Caco-2 (cell line): ENCODE results near the gene AGBL3. TPM values are rescaled to one million over a fixed set of nuclear protein-coding genes. Genes with fewer than 3 reads are reported as not detected.

Source experiments
- BruUV-seq: library from RNA; stranded (reverse); fragments of 400-500 nt; replicated peaks from 2 replicates; lab custom pipeline; 2021; lab: Mats Ljungman, UMichigan
- CTCF ChIA-PET: fragments of 300-600 bp; sonication (Branson Sonifier 250); formaldehyde crosslinking; loops from one replicate; lab custom pipeline; 2022; ENCODE audit warnings: antibody characterized with exemption; lab: Charles Lee
- POLR2A ChIA-PET: fragments of 300-600 bp; sonication (Branson Sonifier 250); formaldehyde crosslinking; loops from one replicate; lab custom pipeline; 2022; ENCODE audit warnings: antibody characterized with exemption; lab: Charles Lee
- DNase-seq, 2 experiments: peaks; one replicate each; pipeline versions ENCODE4 v3.0.0 to v3.0.0-alpha.2; 2020 to 2022
- H3K27me3 ChIP-seq: replicated peaks from 2 replicates; pipeline ENCODE4 v1.6.0; 2011; ENCODE audit warnings: low read length; ENCODE audit not compliant: control insufficient read depth, insufficient read depth
- H3K36me3 ChIP-seq: 2 replicates; pipeline ENCODE4 v1.5.1; 2011; ENCODE audit warnings: low read length; ENCODE audit not compliant: control insufficient read depth, insufficient read depth
- H3K4me1 ChIP-seq: fragments of 250-450 bp; sonication (Bioruptor Pico); 2 replicates; pipeline ENCODE4 v1.5.1; 2020; ENCODE audit warnings: mild to moderate bottlenecking
- H3K4me3 ChIP-seq: 2 replicates; pipeline ENCODE4 v1.5.1; 2011; ENCODE audit warnings: low read depth, mild to moderate bottlenecking, control low read depth, low read length
- H3K9me3 ChIP-seq: fragments of 250-450 bp; sonication (Bioruptor Pico); 2 replicates; pipeline ENCODE4 v1.5.1; 2020; ENCODE audit warnings: mild to moderate bottlenecking, moderate library complexity
- H3K27ac Mint-ChIP-seq: one replicate; pipeline ENCODE4 v1.8.0; 2022; ENCODE audit warnings: mixed read lengths; ENCODE audit not compliant: unreplicated experiment
- H3K27me3 Mint-ChIP-seq: one replicate; pipeline ENCODE4 v1.8.0; 2022; ENCODE audit warnings: mixed read lengths; ENCODE audit not compliant: insufficient read depth, unreplicated experiment
- H3K36me3 Mint-ChIP-seq: one replicate; pipeline ENCODE4 v1.8.0; 2022; ENCODE audit warnings: mild to moderate bottlenecking, mixed read lengths; ENCODE audit not compliant: insufficient read depth, unreplicated experiment
- H3K4me1 Mint-ChIP-seq: one replicate; pipeline ENCODE4 v1.8.0; 2022; ENCODE audit warnings: low read depth, mixed read lengths; ENCODE audit not compliant: unreplicated experiment
- H3K4me3 Mint-ChIP-seq: one replicate; pipeline ENCODE4 v1.8.0; 2022; ENCODE audit warnings: mild to moderate bottlenecking, moderate library complexity, mixed read lengths; ENCODE audit not compliant: unreplicated experiment
- H3K9me3 Mint-ChIP-seq: one replicate; pipeline ENCODE4 v1.8.0; 2022; ENCODE audit warnings: mixed read lengths; ENCODE audit not compliant: unreplicated experiment
- intact Hi-C: fragments of 100-400 bp; cut with micrococcal nuclease; formaldehyde crosslinking; loops from one replicate; pipeline ENCODE4 v1.10.0; 2022; ENCODE audit not compliant: unreplicated experiment
- total RNA-seq: library from RNA; stranded (reverse); gene quantifications from 2 replicates; pipeline ENCODE4 v1.2.3, GENCODE V29; 2022
- TF ChIP-seq, protein P1 (sequence below), 2 experiments: fragments of 200-600 bp in 1 of 2; IDR thresholded peaks; 1 replicate in 1 of 2; 2 replicates in 1 of 2; pipeline versions ENCODE4 v1.5.1 to v1.8.0; 2011 to 2022; ENCODE audit warnings: antibody characterized with exemption in 1 of 2, control low read depth in 1 of 2, inconsistent platforms in 1 of 2, low read depth in 1 of 2, low read length in 1 of 2, mild to moderate bottlenecking in 1 of 2, moderate library complexity in 1 of 2; ENCODE audit not compliant: insufficient read depth in 1 of 2, severe bottlenecking in 1 of 2, unreplicated experiment in 1 of 2

The AGBL3 gene
- total RNA-seq, 1 experiment from 2014 or later: 6.1 TPM

GRCh38 chr7:135183478-135183877 is 197.2 kb downstream of the AGBL3 start:
- no peak overlapping the region for H3K4me3 Mint-ChIP-seq

GRCh38 chr7:135184254-135184841 is 198.0 kb downstream of the AGBL3 start:
- TF ChIP-seq, protein P1, sequence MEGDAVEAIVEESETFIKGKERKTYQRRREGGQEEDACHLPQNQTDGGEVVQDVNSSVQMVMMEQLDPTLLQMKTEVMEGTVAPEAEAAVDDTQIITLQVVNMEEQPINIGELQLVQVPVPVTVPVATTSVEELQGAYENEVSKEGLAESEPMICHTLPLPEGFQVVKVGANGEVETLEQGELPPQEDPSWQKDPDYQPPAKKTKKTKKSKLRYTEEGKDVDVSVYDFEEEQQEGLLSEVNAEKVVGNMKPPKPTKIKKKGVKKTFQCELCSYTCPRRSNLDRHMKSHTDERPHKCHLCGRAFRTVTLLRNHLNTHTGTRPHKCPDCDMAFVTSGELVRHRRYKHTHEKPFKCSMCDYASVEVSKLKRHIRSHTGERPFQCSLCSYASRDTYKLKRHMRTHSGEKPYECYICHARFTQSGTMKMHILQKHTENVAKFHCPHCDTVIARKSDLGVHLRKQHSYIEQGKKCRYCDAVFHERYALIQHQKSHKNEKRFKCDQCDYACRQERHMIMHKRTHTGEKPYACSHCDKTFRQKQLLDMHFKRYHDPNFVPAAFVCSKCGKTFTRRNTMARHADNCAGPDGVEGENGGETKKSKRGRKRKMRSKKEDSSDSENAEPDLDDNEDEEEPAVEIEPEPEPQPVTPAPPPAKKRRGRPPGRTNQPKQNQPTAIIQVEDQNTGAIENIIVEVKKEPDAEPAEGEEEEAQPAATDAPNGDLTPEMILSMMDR (IDR thresholded peaks at IDR 0.05; ENCODE audit: insufficient read depth in 1 of 2, low read depth in 1 of 2, low read length in 1 of 2, severe bottlenecking in 1 of 2, unreplicated experiment in 1 of 2): no peak
- no TSS peak for BruUV-seq
- no peak for DNase-seq
- peaks cover 21% of the 10 kb centered on the region for H3K36me3 Mint-ChIP-seq
- ChIA-PET CTCF (interaction anchor here (0.6 kb wide), 1 partner anchor 673 kb away, joined by 3 read pairs; no protein-coding TSS in a partner anchor), POLR2A (no interaction called here)
- Histone ChIP-seq H3K4me1 (no peaks in the 10 kb centered on the region), H3K36me3 (peaks cover 1% of the 10 kb centered on the region; the same call in 1 of the 2 replicates), H3K4me3 (no peak overlapping the region), H3K9me3 (peaks cover 34% of the 10 kb centered on the region), H3K27me3 (no peaks in the 10 kb centered on the region)
- no peak overlapping the region for H3K4me3 Mint-ChIP-seq
- intact Hi-C loops: no loop called here
- H3K9me3 Mint-ChIP-seq: peaks cover 20% of the 10 kb centered on the region
- no peak overlapping the region for H3K27ac Mint-ChIP-seq
- H3K4me1 Mint-ChIP-seq: no peaks in the 10 kb centered on the region
- H3K27me3 Mint-ChIP-seq: no peaks in the 10 kb centered on the region

More at GRCh38 chr7:135183478-135183877, 197.2 kb downstream of the AGBL3 start:
- intact Hi-C loops: no loop called here
- CTCF ChIA-PET: no interaction called here
- no peaks in the 10 kb centered on the region for H3K4me1 Mint-ChIP-seq
- no peaks in the 10 kb centered on the region for H3K27me3 Mint-ChIP-seq
- TF ChIP-seq, protein P1 (IDR thresholded peaks at IDR 0.05; ENCODE audit: insufficient read depth in 1 of 2, low read depth in 1 of 2, low read length in 1 of 2, severe bottlenecking in 1 of 2, unreplicated experiment in 1 of 2): no peak
- Histone ChIP-seq H3K27me3 (no peaks in the 10 kb centered on the region), H3K4me3 (no peak overlapping the region), H3K4me1 (no peaks in the 10 kb centered on the region), H3K9me3 (peaks cover 34% of the 10 kb centered on the region), H3K36me3 (no peaks in the 10 kb centered on the region; the same call in 1 of the 2 replicates)
- POLR2A ChIA-PET: no interaction called here
- peaks cover 21% of the 10 kb centered on the region for H3K36me3 Mint-ChIP-seq
- H3K27ac Mint-ChIP-seq: no peak overlapping the region
- H3K9me3 Mint-ChIP-seq: peaks cover 27% of the 10 kb centered on the region
- no peak for DNase-seq
- no TSS peak for BruUV-seq

Other genes starting within 250 kb of the AGBL3 start
- 140 and 155 TPM in 2 replicates for gene CALD1, start 206.9 kb upstream of the AGBL3 start, total RNA-seq
- 3.8 and 6.1 TPM in 2 replicates for gene TMEM140, start 161.6 kb downstream of the AGBL3 start, total RNA-seq
- 60.9 and 62.6 TPM in 2 replicates for gene CYREN, start 184.2 kb downstream of the AGBL3 start, total RNA-seq
- gene WDR91, start 225.0 kb downstream of the AGBL3 start, total RNA-seq: 11.5 and 12.6 TPM in 2 replicates
- gene STRA8, start 247.3 kb downstream of the AGBL3 start, total RNA-seq: not detected in 2 replicates